GM12865 (cell line): ENCODE measurements around the gene AKIRIN2.

Experiments
- DNase-seq: peaks from one replicate; pipeline ENCODE4 v3.0.0; 2010; ENCODE audit warnings: low read depth
- H3K4me3 ChIP-seq: 2 replicates; pipeline ENCODE4 v1.5.1; 2011; ENCODE audit warnings: mild to moderate bottlenecking, low read depth, low read length, control low read depth
- CTCF ChIP-seq: IDR thresholded peaks from 2 replicates; pipeline ENCODE4 v1.5.1; 2011; ENCODE audit warnings: low read length, control low read depth, low read depth, inconsistent platforms; ENCODE audit not compliant: insufficient read depth; ENCODE audit errors: missing control alignments

Gene AKIRIN2

DNA sequence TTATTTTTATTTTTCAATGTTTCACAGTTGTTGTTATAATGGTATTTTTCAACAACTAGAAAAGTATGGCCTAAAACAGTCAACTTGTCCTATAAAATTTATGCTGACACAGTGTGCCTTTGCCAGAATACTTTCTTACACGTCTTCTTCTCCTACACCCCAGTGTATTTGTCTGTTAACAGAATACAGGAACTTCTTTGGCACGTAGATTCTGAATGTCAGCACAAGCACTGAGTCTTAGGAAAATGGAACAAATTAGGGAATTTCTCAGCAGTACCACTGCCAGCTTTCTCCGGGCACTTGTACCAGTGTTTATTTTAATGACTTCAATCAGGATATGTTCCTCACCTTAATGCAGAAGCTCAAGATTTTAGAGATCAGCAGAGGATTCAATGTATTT lies 26.7 kb upstream of the AKIRIN2 start:
- no peak for DNase-seq
- no peak overlapping the region for H3K4me3 ChIP-seq
- no peak for TF ChIP-seq CTCF

DNA sequence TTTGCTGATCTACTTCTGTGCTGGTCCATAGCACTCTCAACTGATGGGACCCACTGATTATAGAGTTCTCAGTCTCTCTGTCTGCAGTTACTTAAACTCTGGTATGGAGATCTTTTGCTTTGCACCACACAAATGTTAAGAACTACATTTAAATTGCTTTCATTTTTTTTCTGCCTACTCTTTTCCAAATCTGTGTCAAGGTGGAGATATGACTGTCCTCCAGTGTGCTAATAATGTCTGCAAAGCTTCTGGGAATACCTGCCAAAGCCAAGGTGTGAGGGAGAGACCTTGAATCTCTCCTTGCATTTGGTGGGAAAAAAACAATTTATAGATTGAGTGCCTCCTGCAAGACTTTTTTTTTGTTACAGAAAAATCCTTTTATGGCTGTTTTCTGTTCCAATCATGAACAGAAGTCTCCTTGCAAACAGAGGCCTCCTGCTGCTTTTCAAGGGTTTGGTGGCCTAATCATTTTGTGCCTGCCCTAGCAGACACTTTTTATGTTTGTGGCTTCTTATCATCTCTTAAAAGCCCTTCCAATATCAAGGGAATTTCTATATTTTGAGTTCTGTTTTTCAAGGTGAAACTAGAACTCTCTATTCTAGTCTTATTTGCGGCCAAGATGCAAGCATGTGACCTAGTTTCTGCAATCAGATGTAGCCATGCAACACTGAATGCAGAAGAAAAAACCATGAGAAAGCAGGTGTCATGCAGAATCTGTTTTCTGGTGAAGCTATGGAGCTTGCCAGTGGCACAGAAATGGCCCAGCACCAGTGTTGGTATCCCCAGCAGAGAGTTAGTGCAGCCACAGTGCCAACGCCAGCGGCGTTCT lies 23.2 kb upstream of the AKIRIN2 start:
- TF ChIP-seq CTCF, result no peak
- peak; percentile 95 for DNase-seq
- H3K4me3 ChIP-seq, result peak overlapping the region; percentile 39

DNA sequence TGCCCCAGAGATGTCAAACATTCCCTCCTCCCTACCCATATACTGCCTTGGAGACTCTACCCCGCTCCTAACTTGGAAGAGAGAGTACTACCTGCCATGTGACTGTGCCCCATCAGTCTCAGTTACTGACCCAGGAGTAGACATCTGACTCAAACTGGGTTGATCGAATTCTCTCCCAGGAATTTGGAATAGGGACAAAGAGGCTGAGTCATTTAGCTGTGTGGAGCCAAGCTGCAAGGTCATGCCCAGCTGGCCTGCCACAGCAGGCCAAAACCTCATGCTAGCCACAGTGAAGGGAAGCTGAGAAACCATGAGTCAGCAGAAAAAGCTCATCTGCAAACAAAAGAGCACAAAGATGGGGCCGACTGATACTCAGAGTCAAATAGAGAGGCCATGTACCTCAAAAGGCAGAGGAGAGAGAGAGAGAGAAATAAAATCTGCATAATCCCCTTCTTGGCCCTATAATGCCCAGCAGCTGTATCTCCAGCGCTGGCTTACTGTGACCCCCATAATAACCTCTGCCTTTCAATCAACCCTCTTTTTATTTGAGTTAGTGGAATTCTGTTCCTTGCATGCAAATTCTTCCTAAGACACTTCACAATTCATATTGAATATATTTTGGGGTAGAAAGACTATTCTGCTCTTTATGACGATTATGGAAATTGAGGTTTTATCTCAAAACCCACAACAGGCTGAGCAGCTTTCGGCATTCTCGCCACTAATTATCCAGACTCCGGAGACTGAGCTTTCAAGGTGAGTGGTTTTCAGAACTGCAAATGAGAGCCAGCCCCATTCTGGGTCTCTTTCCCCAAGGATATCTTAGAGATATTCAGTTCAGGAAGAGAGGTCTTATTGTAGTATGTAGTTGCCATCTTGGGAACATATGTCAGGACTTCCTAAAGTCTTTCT lies 21.4 kb upstream of the AKIRIN2 start:
- peak; percentile 94 for DNase-seq
- no peak for TF ChIP-seq CTCF
- peak overlapping the region; percentile 51 for H3K4me3 ChIP-seq

GRCh38 chr6:87722540-87723169 lies 20.6 kb upstream of the AKIRIN2 start:
- TF ChIP-seq CTCF, result no peak
- no peak overlapping the region for H3K4me3 ChIP-seq
- no peak for DNase-seq

GRCh38 chr6:87721311-87721710 lies 19.3 kb upstream of the AKIRIN2 start:
- H3K4me3 ChIP-seq, result no peak overlapping the region
- no peak for DNase-seq
- TF ChIP-seq CTCF, result no peak

DNA sequence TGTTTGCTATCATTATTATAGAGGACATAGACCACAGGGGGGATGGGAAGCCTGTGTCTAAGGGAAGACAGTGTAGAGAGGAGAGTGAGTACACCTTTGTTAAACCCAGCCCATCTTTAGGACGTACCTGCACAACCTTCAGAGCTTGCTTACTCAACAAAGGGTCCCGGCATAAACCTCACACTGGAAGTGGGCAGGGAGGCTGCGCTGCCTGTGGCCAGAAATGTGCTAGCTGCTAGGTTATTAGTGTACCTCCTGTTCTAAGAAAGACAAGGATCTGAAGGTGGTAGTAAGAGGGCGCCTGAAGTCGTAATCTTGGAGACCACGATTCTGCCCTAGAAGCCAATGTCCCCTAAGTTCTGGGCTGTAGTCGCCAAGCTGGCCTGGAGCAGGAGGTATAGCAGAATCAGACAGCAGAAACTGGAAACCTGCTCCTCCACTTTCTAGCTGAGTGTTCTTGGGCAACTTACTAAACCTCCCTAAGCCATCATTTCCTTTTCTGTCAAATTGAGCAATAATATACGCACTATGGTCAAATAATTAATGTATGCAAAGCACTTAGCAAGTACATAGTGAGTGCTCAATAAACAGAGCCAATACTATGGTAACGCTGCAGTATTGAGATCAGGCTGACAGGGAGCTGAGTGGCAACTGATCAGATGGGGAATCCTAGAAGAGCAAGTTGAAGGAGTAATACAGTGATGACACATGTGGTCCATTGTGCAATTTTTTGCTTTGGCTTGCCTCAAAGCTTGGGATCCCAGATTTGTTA lies 16.8 kb upstream of the AKIRIN2 start:
- H3K4me3 ChIP-seq, result no peak overlapping the region
- DNase-seq, result no peak
- TF ChIP-seq CTCF, result no peak
